Activated naive CD8-positive, alpha-beta T cell (primary cell): ENCODE results near the gene BRAT1.
"Not testable (repeated sequence)": the region's sequence is repeated elsewhere in the genome, so short reads cannot be mapped to it uniquely, and the experiment has no call there.

Source experiments
- H3K27ac Mint-ChIP-seq: one replicate; pipeline ENCODE4 v1.8.0; 2021; ENCODE audit warnings: mixed read lengths
- H3K27me3 Mint-ChIP-seq: one replicate; pipeline ENCODE4 v1.8.0; 2021; ENCODE audit warnings: mixed read lengths
- H3K36me3 Mint-ChIP-seq: one replicate; pipeline ENCODE4 v1.8.0; 2021; ENCODE audit warnings: mixed read lengths
- H3K4me1 Mint-ChIP-seq: one replicate; pipeline ENCODE4 v1.8.0; 2021; ENCODE audit warnings: low read depth, mixed read lengths
- H3K4me3 Mint-ChIP-seq: one replicate; pipeline ENCODE4 v1.8.0; 2021; ENCODE audit warnings: mild to moderate bottlenecking, mixed read lengths
- H3K9me3 Mint-ChIP-seq: one replicate; pipeline ENCODE4 v1.8.0; 2021; ENCODE audit warnings: low read depth, mixed read lengths

The BRAT1 gene

DNA sequence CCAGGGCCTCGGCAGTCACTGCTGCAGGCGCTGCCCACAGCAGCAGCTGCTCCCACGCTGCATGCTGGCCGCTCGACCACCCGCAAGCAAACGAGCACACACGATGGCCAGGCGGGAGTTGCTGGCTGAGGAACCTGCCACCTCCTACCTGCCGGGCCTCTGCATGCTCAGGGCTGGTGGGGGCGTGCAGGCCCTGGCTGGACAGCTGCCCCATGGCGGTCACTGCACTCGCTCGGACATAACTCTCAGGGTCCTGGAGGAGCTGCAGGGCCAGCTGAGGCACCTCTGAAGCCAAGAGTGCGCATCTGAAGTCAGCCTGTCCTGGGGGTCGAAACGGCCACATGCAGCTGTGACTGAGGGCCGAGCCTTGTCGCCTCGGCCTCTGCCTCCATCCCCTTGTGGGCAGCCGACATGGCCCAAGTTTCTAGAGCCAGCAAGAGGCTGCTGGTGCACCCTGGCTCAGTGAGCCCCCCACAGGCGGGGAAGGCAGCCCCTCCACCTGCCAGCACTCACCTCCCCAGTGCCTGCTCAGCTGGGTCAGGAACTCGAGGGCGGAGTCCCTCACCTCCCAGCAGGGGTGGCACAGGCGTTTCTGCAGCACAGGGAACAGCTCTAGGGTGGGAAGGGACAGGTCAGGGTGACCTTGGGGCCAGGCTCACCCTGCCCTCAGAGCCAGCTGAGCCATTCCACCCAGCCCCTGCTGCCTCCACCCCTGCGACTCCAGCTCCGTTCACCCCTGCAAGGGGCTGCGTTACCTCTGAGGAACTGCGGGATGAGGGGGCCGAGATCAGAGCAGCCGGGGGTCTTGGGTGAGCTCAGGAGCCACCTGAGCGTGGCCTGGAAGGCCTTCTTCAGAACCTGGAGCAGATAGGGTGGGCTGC is 16.1 kb downstream of the BRAT1 start:
- H3K27ac Mint-ChIP-seq: no peak overlapping the region
- H3K27me3 Mint-ChIP-seq: no peaks in the 10 kb centered on the region
- no peaks in the 10 kb centered on the region for H3K9me3 Mint-ChIP-seq
- no peak overlapping the region for H3K4me3 Mint-ChIP-seq
- H3K4me1 Mint-ChIP-seq: no peaks in the 10 kb centered on the region
- no peaks in the 10 kb centered on the region for H3K36me3 Mint-ChIP-seq

DNA sequence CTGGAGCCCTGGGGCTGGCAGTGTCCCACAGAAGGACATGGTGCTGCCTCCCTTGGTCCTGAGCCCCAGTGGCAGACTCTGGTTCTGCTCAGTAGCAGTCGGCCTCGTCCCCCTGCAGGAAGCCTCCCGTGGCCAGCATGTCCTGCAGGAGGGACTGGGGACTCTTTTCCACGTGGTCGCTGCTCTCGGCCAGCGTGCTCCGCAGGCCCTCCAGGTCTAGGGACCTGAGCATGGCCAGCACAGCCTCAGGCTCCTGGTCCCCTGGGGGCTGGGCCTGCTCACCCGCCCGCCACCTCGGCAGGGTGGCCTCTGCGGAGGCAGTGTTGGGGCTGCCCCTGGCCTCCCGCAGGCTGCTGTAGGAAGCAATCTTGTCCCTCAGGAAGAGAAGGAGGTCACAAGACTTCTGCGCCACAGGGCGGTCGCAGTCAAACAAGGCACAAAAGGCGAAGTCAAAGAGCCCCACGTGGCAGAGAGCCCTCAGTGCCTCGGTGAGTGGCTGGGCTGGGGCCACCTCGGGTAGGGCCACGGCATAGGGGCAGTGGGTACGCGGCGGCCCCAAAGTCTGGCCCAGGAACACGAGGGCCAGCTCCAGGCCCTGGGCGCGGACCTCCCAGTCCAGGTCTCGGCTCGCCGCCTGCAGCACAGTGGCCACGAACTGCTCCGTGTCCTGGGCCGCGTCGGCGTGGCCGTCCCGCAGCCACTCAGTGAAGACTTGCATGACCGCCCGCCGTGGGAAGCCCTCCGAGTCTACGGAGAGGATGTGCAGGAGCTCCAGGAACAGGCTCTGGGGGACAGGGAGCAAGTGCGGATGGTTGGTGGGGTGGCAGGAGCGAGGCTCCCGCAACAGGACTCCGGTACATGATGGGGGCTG is 17.1 kb downstream of the BRAT1 start:
- no peaks in the 10 kb centered on the region for H3K36me3 Mint-ChIP-seq

DNA sequence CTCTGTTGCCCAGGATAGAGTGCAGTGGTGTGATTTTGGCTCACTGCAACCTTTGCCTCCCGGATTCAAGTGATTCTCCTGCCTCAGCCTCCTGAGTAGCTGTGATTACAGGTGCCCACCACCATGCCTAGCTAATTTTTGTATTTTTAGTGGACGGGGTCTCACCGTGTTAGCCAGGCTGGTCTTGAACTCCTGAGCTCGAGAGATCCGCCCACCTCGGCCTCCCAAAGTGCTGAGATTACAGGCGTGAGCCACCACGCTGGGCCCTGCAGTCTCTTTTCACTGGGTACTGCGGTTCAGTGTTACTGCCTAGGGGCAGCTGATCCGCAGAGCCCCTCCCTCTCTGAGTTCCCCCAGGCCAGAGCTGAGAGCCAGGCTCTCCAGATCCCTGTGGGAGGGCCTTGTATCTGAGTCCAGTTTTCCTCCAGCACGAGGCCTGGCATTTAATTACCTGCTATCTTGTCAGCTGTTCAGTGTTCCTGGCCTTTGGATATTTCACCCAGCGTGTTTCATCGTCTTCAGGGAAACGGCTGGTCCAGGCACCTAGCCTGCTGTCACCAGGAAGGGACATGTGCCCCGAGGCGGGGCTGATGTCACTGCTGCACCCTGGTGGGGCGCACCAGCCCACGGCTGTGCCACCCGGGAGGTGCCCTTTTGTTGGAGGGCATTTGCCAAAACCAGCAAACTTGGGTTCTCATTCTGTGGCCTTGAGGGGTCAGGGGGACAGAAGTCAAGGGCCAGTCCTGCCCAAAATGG is 19.3 kb downstream of the BRAT1 start:
- not testable (repeated sequence) for H3K36me3 Mint-ChIP-seq, H3K27me3 Mint-ChIP-seq, H3K4me3 Mint-ChIP-seq, H3K9me3 Mint-ChIP-seq, H3K4me1 Mint-ChIP-seq, H3K27ac Mint-ChIP-seq

More for the DNA sequence above, 17.1 kb downstream of the BRAT1 start:
- Mint-ChIP-seq H3K27ac (no peak overlapping the region), H3K9me3 (no peaks in the 10 kb centered on the region), H3K4me3 (no peak overlapping the region), H3K27me3 (no peaks in the 10 kb centered on the region), H3K4me1 (no peaks in the 10 kb centered on the region)

DNA sequence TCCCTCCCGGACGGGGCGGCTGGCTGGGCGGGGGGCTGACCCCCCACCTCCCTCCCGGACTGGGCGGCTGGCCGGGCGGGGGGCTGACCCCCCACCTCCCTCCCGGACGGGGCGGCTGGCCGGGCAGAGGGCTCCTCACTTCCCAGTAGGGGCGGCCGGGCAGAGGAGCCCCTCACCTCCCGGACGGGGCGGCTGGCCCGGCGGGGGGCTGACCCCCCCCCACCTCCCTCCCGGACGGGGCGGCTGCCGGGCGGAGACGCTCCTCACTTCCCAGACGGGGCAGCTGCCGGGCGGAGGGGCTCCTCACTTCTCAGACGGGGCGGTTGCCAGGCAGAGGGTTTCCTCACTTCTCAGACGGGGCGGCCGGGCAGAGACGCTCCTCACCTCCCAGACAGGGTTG is 21.1 kb downstream of the BRAT1 start:
- H3K27ac Mint-ChIP-seq, H3K9me3 Mint-ChIP-seq, H3K4me3 Mint-ChIP-seq, H3K36me3 Mint-ChIP-seq, H3K27me3 Mint-ChIP-seq: not testable (repeated sequence)
- peaks cover 19% of the 10 kb centered on the region for H3K4me1 Mint-ChIP-seq

DNA sequence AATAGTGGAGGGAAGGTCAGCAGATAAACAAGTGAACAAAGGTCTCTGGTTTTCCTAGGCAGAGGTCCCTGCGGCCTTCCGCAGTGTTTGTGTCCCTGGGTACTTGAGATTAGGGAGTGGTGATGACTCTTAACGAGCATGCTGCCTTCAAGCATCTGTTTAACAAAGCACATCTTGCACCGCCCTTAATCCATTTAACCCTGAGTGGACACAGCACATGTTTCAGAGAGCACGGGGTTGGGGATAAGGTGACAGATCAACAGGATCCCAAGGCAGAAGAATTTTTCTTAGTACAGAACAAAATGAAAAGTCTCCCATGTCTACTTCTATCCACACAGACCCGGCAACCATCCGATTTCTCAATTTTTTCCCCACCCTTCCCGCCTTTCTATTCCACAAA is 21.8 kb downstream of the BRAT1 start:
- not testable (repeated sequence) for H3K9me3 Mint-ChIP-seq, H3K36me3 Mint-ChIP-seq, H3K27ac Mint-ChIP-seq, H3K27me3 Mint-ChIP-seq, H3K4me3 Mint-ChIP-seq
- H3K4me1 Mint-ChIP-seq: peaks cover 20% of the 10 kb centered on the region

DNA sequence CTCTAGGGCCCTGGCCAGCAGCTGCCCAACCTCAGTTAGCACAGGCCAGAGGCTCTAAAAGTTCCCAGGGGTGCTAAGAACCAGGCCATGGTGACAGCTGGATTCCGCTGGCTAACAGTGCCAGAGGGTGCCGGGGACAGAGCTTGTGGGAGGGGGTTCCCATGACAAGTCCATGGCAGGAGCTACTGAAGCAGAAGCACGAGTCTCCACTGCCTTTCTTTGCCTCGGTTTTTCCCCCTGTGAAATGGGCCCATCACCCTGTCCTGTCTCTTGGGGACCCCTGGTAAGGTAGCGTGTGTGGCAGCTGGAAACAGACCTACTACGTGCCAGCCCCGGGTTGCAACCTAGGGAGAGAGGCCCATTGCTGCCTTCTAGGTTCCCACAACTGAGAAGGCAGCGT is 22.5 kb downstream of the BRAT1 start:
- not testable (repeated sequence) for H3K9me3 Mint-ChIP-seq, H3K27ac Mint-ChIP-seq, H3K4me3 Mint-ChIP-seq, H3K27me3 Mint-ChIP-seq, H3K36me3 Mint-ChIP-seq
- H3K4me1 Mint-ChIP-seq: peaks cover 27% of the 10 kb centered on the region

DNA sequence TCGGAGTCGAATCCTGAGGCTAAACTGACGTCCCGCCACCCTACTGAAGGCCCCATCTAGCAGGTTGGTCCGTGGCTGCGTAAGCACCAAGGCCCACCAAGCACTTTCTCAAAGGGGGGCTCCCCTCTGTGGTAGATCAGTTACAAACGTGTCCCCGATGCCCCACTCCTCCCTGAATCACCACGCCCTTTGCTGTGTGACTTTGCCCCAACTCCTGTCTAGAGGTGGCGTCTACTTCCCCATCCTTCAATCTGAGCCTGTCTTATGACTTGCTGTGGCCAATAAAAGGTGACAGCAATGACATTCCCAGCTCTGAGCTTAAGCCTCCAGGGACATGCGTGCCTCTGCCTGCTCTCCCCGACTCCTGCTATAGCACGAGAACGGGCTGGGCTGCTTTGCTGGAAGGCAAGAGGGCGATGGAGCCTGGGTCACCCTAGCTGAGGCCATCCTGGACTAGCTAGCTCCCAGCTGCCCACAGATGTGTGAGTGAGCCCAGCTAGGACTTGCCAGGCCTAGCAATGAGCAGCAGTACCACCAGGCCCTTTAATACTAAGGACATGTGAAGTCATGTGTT is 23.0 kb downstream of the BRAT1 start:
- not testable (repeated sequence) for H3K9me3 Mint-ChIP-seq, H3K27me3 Mint-ChIP-seq, H3K4me3 Mint-ChIP-seq, H3K36me3 Mint-ChIP-seq, H3K27ac Mint-ChIP-seq
- H3K4me1 Mint-ChIP-seq: peaks cover 32% of the 10 kb centered on the region

DNA sequence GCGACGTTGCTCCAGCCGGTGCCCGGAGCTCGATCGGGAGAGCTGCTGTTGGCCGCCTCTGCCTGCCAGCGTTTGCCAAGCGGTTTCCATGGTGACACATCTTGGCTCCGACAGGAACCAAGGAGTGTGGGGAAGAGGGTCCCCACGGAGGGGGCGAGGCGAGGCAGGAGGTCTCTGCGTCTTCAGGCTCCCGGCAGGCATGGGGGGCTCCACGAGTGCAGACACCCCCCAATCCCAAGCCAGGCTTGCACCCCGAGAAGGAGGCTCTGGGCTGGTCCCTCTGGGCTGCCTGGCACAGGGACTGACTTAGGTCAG is 23.6 kb downstream of the BRAT1 start:
- peaks cover 36% of the 10 kb centered on the region for H3K4me1 Mint-ChIP-seq
- H3K9me3 Mint-ChIP-seq, H3K36me3 Mint-ChIP-seq, H3K4me3 Mint-ChIP-seq, H3K27ac Mint-ChIP-seq, H3K27me3 Mint-ChIP-seq: not testable (repeated sequence)

DNA sequence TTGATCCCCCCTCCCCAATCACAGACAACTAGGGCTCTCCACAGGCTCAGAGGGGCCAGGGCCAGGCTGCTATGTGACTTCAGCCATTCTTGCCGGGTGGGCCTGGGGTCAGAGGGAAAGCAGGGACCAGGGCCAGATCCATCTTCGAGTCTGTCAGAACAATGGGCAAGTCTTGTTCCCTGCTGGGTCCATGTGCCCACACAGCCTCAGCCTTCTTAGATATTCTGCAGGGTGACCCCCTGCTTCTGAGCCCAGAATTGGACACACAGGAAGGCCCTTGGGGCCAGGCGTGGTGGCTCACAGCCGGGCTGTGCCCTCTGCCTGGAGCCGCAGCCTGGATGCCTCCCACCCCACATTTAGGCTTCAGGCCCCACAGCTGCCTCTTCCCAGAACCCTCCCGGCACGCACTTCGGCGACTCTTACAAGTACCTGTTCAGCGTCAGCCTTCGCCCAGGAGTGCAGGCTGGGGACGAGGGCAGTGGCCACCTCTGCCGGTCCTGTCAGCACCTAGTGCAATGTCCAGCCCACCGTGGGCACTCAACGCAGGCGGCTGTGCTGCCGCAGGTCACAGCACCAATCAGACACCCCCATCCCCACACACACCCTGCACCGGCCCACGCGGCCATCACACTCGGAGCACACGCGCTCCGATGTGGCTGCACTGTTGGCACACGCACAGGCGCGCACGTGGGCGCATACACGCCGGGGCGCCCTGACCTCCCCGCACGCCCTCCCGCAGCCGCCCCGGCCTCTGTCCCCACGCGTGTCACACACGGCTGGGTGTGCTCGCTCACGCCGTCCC is 24.1 kb downstream of the BRAT1 start:
- Mint-ChIP-seq H3K4me1 (peaks cover 38% of the 10 kb centered on the region), H3K27ac (peak overlapping the region; percentile 93), H3K4me3 (peak overlapping the region; percentile 81)
- H3K27me3 Mint-ChIP-seq, H3K36me3 Mint-ChIP-seq, H3K9me3 Mint-ChIP-seq: not testable (repeated sequence)

DNA sequence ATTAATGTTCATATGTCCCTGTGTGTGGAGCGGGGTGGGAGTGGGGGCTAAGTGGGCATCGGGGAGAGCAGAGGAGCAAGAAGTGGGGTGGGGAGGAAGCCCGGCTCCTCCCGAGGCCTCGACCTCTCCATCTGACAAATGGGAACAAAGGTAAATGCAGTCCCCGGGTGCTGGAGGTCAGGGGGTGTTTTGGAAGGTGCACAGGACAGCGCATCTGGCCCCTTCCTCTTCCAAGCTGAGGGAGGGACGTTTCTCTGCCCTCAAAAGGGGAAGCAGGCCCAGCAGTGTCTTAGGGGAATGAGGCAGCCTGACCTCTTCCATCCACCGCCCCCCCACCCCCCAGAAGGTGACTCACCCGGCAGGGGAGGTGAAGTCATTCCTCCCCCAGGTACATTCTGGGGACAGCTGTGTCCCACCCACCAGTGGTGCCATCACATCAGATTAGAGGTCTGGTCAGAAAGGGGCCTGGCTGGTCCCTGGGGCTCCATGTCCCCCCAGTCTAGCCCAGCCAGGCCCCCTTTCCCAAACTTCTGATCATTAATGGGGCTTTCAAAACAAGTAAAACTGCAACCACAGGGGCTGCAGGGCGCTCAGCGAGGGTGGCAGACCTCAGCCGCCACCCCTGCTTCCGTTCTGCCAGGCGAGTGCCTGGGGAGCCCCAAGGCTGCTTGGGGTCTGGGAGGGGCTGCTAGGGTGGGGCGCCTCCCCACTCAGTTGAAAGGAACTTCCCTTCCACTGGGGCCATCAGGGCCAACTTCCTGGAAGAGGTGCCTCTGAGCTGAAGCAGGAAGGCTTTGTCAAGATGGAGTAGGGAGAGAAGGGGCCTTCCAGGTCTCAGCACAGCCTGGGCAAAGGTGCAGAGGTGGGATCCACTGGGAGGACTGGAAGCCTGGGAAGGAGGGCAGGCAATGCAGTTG is 25.0 kb downstream of the BRAT1 start:
- Mint-ChIP-seq H3K27ac (peak overlapping the region; percentile 93), H3K9me3 (no peaks in the 10 kb centered on the region), H3K4me3 (peak overlapping the region; percentile 81), H3K27me3 (no peaks in the 10 kb centered on the region), H3K36me3 (no peaks in the 10 kb centered on the region), H3K4me1 (peaks cover 46% of the 10 kb centered on the region)

DNA sequence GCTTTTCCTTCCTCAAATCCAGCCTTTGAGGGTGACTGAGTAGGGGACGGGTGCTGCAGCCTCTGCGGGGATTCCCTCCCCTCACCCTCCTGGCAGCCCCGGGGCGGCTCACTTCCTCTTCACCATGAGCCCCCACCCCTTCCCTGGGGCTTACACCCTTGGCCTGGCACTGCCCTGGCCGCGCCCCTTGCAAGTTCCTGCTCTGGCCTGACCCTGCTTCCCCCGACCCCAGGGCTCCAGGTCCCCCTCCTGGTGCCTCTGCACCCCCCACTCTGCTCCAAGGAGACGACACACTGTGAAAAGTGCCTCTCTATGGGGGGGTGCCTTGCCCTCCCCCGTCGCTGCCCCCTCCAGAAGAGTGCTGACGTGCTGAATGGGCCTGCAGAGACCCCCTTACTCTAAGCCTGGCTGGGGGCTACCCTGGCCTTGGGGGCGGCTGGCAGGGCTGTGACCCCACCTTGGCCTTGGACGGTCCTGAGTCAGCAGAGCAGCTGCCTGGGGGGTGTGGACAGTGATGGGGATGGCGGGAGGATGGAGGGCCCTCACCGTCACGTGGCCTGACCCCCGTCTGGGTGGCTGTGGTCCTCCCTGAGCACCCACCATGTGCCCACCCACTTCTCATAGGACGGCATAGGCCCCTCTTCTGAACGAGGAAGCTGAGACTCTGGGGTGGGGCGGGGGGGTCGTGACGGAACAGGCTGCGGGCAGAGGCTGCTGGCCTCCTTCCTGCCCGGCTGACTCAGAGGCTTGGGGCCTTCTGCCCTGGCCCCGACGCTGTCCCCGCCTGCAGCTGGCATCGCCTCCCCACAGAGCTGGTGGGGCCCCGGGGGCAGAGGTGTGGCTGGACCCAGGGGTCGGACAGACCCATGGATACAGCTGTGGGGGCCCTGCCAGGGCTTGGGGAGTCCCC is 25.9 kb downstream of the BRAT1 start:
- H3K36me3 Mint-ChIP-seq: no peaks in the 10 kb centered on the region
- peak overlapping the region; percentile 93 for H3K27ac Mint-ChIP-seq
- no peaks in the 10 kb centered on the region for H3K27me3 Mint-ChIP-seq
- H3K4me3 Mint-ChIP-seq: peak overlapping the region; percentile 81
- no peaks in the 10 kb centered on the region for H3K9me3 Mint-ChIP-seq
- peaks cover 46% of the 10 kb centered on the region for H3K4me1 Mint-ChIP-seq

DNA sequence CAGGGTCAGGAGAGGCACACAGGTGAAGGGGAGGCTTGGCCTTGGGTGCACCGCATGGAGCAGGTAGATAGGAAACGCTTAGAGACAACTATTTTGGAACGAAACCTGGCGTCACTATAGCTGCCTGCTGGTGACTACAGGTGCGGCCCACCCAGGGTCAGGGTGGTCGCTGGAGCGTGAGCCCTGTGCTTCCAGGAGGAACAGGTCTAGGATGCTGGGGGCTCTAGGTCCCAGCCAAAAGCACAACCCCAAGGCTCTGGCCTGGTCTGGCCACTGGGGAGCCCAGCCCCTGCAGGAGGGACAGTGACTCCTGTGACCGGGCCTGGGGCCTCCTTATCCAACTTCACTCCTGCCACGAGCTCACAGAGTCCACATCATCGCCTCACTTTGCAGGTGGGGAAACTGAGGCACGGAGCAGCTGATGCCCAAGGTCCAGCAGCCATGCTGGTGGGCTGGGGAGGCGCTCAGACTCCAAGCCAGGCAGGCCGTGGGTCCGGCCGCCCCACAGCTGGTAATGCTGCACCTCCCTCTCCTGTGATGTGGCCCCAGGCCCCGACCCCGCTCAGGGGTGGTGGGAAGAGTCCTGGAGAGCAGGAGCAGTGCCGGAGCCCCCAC is 26.7 kb downstream of the BRAT1 start:
- H3K27ac Mint-ChIP-seq: peak overlapping the region; percentile 35
- no peaks in the 10 kb centered on the region for H3K9me3 Mint-ChIP-seq
- H3K4me1 Mint-ChIP-seq: peaks cover 46% of the 10 kb centered on the region
- H3K4me3 Mint-ChIP-seq: peak overlapping the region; percentile 56
- H3K36me3 Mint-ChIP-seq: no peaks in the 10 kb centered on the region
- no peaks in the 10 kb centered on the region for H3K27me3 Mint-ChIP-seq
